Measurements from ENCODE around the gene FLT1. TPM values are rescaled to one million over a fixed set of nuclear protein-coding genes. Genes with fewer than 3 reads are reported as not detected.

The FLT1 gene
- total RNA-seq, 1 donor from 2014 or later: not detected

DNA sequence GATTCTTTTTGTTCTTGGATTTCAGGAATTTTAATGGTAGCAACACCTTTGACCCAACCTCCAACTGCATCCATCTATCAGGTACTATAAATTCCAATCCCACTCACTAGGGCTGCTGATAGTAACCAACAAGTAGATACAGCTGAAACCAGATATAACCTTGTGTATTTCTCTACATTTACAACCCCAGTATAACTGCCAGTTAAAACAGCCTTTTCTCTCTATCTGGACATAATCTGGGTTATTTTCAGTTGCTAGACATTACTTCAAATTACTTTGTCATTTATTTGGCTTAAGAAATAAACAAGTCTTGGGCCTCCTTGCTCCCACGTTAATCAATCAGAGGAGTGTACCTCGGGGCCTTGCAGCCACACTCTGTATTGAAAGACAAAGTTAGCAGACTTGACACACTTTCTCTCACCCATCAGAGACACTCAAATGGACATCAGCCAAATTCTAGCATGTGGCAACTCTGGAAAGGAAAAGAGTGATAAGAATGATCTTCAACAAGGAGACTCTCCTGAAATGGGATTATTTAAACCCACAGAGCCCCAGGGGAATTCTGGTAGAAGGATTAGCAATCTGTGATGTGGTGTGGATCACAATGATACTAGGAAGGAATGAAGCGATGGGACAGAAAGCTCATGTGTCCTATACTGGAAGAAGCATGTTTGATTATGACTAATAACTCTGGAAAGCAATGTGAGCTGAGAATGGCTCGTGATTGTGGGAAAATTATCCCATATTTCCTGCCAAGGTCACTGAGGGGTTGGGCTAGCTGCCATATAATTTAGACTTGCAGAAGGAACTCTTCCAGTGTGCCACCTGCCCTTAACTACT is 157.5 kb downstream of the FLT1 start:
- TF ChIP-seq, protein P1, sequence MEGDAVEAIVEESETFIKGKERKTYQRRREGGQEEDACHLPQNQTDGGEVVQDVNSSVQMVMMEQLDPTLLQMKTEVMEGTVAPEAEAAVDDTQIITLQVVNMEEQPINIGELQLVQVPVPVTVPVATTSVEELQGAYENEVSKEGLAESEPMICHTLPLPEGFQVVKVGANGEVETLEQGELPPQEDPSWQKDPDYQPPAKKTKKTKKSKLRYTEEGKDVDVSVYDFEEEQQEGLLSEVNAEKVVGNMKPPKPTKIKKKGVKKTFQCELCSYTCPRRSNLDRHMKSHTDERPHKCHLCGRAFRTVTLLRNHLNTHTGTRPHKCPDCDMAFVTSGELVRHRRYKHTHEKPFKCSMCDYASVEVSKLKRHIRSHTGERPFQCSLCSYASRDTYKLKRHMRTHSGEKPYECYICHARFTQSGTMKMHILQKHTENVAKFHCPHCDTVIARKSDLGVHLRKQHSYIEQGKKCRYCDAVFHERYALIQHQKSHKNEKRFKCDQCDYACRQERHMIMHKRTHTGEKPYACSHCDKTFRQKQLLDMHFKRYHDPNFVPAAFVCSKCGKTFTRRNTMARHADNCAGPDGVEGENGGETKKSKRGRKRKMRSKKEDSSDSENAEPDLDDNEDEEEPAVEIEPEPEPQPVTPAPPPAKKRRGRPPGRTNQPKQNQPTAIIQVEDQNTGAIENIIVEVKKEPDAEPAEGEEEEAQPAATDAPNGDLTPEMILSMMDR (IDR thresholded peaks at IDR 0.05; ENCODE audit: insufficient read depth, low read length, severe bottlenecking): no peak
- H3K4me3 ChIP-seq (ENCODE audit: low read depth, low read length): no peak overlapping the region
- FAIRE-seq (no peak), DNase-seq (ENCODE audit: low read depth) (peak; percentile 25)
- no peaks in the 10 kb centered on the region for H3K36me3 ChIP-seq (ENCODE audit: control insufficient read depth, insufficient read depth, low read length)
- no peaks in the 10 kb centered on the region for H3K27me3 ChIP-seq (ENCODE audit: control insufficient read depth, insufficient read depth, low read length)

DNA sequence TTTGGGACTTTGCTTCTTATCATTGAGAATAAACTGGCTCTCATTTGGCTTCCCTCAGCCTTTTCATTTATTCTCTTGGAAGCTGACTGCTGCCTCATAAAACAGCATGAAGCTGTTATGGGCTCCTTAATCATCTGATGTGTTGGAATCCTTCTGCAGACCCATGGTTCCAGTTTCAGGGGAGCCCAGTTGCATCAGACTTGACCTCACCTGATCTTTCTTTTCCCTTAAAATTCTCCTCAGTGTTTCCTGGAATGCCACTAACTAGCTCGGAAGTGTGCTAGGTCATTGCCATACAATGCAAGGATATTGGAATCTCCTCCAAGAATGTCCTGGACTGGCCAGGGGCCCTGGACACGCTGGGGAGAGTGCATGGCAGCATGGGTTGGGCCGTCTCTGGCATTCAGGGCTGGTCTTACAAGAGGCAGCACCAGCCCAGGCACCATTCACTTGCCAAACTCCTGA is 158.7 kb downstream of the FLT1 start:
- DNase-seq (ENCODE audit: low read depth) (no peak), FAIRE-seq (no peak)
- H3K36me3 ChIP-seq (ENCODE audit: control insufficient read depth, insufficient read depth, low read length): no peaks in the 10 kb centered on the region
- TF ChIP-seq, protein P1 (IDR thresholded peaks at IDR 0.05; ENCODE audit: insufficient read depth, low read length, severe bottlenecking): no peak
- H3K4me3 ChIP-seq (ENCODE audit: low read depth, low read length): no peak overlapping the region
- H3K27me3 ChIP-seq (ENCODE audit: control insufficient read depth, insufficient read depth, low read length): no peaks in the 10 kb centered on the region

- no peaks in the 10 kb centered on the region for H3K27me3 ChIP-seq (ENCODE audit: control insufficient read depth, insufficient read depth, low read length)
- no peak for FAIRE-seq
- TF ChIP-seq, protein P1 (IDR thresholded peaks at IDR 0.05; ENCODE audit: insufficient read depth, low read length, severe bottlenecking): no peak
Observed at GRCh38 chr13:28333204-28333881, 161.6 kb downstream of the FLT1 start.

DNA sequence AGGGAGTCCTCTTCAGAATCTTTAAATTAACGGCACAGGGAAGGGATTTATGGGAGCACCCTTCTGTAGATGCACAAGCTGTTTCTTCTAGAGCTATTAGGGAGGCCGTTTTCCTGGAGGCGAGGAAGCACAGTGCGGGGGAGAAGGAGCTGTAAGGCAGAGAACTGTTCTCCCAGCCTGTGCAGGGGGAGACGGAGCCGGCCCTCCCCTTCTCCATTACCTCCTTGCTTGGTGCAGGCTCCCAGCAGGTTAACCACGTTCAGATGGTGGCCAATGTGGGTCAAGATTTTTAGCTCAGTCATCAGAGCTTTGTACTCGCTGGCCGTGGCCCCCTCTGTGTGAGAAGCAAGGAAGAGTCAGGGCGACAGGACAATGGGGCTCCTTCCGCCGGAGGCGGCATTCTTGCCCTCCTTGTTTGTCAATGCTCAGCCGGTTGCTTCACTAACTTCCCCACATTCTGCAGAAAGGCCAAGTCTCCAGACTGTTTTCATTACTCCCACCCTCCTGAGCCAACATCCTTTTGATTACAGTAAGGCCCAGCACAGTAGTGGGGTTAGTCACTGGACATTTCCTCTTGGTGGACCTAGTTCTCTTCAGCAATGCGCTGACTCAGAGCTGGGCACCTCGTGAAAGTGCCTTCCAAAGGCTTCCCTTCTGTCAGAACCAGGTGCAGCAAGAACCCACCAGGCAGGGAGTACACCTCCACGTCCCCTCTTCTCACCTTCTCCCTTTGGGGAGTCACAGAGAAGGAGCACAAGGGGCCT is 165.4 kb downstream of the FLT1 start:
- DNase-seq (ENCODE audit: low read depth) (peak; percentile 8), FAIRE-seq (no peak)
- no peaks in the 10 kb centered on the region for H3K27me3 ChIP-seq (ENCODE audit: control insufficient read depth, insufficient read depth, low read length)

More at GRCh38 chr13:28333204-28333881, 161.6 kb downstream of the FLT1 start:
- Histone ChIP-seq H3K4me3 (ENCODE audit: low read depth, low read length) (no peak overlapping the region), H3K36me3 (ENCODE audit: control insufficient read depth, insufficient read depth, low read length) (no peaks in the 10 kb centered on the region)
- DNase-seq (ENCODE audit: low read depth): no peak

DNA sequence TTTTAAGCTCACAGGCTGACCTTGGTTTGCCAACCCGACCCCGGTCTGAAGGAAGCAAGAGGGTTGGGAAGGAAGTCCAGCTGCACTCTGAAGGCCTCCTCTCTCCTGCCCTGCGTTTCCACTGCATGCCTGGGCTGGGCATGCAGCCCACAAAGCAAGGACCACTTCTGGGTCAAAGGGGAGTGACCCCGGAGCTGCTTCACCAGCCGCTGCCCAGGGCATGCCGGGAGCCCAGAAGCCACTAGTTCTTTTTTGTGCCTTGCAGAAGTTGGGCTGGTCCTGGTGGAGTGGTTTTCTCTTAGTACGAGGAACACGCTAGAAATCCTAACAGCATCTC is 166.7 kb downstream of the FLT1 start:
- FAIRE-seq (no peak), DNase-seq (ENCODE audit: low read depth) (no peak)
- Histone ChIP-seq H3K27me3 (ENCODE audit: control insufficient read depth, insufficient read depth, low read length) (no peaks in the 10 kb centered on the region), H3K36me3 (ENCODE audit: control insufficient read depth, insufficient read depth, low read length) (no peaks in the 10 kb centered on the region), H3K4me3 (ENCODE audit: low read depth, low read length) (no peak overlapping the region)
- TF ChIP-seq, protein P1 (IDR thresholded peaks at IDR 0.05; ENCODE audit: insufficient read depth, low read length, severe bottlenecking): no peak

More for the DNA sequence above, 165.4 kb downstream of the FLT1 start:
- TF ChIP-seq, protein P1 (IDR thresholded peaks at IDR 0.05; ENCODE audit: insufficient read depth, low read length, severe bottlenecking): no peak
- no peak overlapping the region for H3K4me3 ChIP-seq (ENCODE audit: low read depth, low read length)
- H3K36me3 ChIP-seq (ENCODE audit: control insufficient read depth, insufficient read depth, low read length): no peaks in the 10 kb centered on the region

Data from bronchial epithelial cell (primary cell).